ENCODE measurements around the gene RNF213.

Gene RNF213

GRCh38 chr17:80363518-80364090, 103.0 kb downstream of the RNF213 start:
- H3K4me3 ChIP-seq (ENCODE audit: low read depth, low read length): no peak overlapping the region
- no peaks in the 10 kb centered on the region for H3K4me1 ChIP-seq (ENCODE audit: control insufficient read depth, insufficient read depth, low read length)
- H3K36me3 ChIP-seq (ENCODE audit: control insufficient read depth in 2 of 2, insufficient read depth in 1 of 2, low read length in 2 of 2): peaks cover 30 to 94% of the 10 kb centered on the region in 2 experiments
- no peak overlapping the region for H3K27ac ChIP-seq (ENCODE audit: extremely low read depth, low read depth, low read length)
- CTCF ChIA-PET: interaction anchor here (0.6 to 6.1 kb wide), 8 partner anchors 27 to 548 kb away, joined by 3 to 48 read pairs (median 4); no protein-coding TSS in a partner anchor
- POLR2A ChIA-PET: no interaction called here
- H3K9me3 ChIP-seq (ENCODE audit: control insufficient read depth, insufficient read depth, low read depth, low read length): no peaks in the 10 kb centered on the region
- TF ChIP-seq, protein P1, sequence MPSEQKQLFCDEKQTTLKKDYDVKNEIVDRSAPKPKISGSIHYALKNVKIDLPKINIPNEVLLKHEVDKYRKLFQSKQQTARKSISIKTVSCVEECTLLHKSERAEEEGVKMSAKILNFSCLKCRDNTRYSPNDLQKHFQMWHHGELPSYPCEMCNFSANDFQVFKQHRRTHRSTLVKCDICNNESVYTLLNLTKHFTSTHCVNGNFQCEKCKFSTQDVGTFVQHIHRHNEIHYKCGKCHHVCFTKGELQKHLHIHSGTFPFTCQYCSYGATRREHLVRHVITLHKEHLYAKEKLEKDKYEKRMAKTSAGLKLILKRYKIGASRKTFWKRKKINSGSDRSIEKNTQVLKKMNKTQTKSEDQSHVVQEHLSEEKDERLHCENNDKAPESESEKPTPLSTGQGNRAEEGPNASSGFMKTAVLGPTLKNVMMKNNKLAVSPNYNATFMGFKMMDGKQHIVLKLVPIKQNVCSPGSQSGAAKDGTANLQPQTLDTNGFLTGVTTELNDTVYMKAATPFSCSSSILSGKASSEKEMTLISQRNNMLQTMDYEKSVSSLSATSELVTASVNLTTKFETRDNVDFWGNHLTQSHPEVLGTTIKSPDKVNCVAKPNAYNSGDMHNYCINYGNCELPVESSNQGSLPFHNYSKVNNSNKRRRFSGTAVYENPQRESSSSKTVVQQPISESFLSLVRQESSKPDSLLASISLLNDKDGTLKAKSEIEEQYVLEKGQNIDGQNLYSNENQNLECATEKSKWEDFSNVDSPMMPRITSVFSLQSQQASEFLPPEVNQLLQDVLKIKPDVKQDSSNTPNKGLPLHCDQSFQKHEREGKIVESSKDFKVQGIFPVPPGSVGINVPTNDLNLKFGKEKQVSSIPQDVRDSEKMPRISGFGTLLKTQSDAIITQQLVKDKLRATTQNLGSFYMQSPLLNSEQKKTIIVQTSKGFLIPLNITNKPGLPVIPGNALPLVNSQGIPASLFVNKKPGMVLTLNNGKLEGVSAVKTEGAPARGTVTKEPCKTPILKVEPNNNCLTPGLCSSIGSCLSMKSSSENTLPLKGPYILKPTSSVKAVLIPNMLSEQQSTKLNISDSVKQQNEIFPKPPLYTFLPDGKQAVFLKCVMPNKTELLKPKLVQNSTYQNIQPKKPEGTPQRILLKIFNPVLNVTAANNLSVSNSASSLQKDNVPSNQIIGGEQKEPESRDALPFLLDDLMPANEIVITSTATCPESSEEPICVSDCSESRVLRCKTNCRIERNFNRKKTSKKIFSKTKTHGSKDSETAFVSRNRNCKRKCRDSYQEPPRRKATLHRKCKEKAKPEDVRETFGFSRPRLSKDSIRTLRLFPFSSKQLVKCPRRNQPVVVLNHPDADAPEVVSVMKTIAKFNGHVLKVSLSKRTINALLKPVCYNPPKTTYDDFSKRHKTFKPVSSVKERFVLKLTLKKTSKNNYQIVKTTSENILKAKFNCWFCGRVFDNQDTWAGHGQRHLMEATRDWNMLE (tag by site-specific recombination; conservative IDR thresholded peaks at IDR 0.05; ENCODE audit: low read depth): no peak
- no peak for TF ChIP-seq ZNF280D (tag by site-specific recombination; IDR thresholded peaks at IDR 0.05)
- TF ChIP-seq ZNF777 (tag by site-specific recombination; IDR thresholded peaks at IDR 0.05; ENCODE audit: borderline replicate concordance): no peak
- no peak for TF ChIP-seq ZNF37A (tag by site-specific recombination; IDR thresholded peaks at IDR 0.05)
- TF ChIP-seq ZNF354C (tag by site-specific recombination; IDR thresholded peaks at IDR 0.05; ENCODE audit: borderline replicate concordance, low read depth): no peak
- no peak for TF ChIP-seq ZNF335 (tag by site-specific recombination; conservative IDR thresholded peaks at IDR 0.05)
- no peak for TF ChIP-seq RBAK (tag by site-specific recombination; IDR thresholded peaks at IDR 0.05)
- TF ChIP-seq ZBTB26 (tag by site-specific recombination; optimal IDR thresholded peaks at IDR 0.05): no peak
- no peak for TF ChIP-seq GFI1B (tag by site-specific recombination; IDR thresholded peaks at IDR 0.05)
- no peak for TF ChIP-seq SCRT2 (tag by site-specific recombination; IDR thresholded peaks at IDR 0.05)
- TF ChIP-seq, protein P2, sequence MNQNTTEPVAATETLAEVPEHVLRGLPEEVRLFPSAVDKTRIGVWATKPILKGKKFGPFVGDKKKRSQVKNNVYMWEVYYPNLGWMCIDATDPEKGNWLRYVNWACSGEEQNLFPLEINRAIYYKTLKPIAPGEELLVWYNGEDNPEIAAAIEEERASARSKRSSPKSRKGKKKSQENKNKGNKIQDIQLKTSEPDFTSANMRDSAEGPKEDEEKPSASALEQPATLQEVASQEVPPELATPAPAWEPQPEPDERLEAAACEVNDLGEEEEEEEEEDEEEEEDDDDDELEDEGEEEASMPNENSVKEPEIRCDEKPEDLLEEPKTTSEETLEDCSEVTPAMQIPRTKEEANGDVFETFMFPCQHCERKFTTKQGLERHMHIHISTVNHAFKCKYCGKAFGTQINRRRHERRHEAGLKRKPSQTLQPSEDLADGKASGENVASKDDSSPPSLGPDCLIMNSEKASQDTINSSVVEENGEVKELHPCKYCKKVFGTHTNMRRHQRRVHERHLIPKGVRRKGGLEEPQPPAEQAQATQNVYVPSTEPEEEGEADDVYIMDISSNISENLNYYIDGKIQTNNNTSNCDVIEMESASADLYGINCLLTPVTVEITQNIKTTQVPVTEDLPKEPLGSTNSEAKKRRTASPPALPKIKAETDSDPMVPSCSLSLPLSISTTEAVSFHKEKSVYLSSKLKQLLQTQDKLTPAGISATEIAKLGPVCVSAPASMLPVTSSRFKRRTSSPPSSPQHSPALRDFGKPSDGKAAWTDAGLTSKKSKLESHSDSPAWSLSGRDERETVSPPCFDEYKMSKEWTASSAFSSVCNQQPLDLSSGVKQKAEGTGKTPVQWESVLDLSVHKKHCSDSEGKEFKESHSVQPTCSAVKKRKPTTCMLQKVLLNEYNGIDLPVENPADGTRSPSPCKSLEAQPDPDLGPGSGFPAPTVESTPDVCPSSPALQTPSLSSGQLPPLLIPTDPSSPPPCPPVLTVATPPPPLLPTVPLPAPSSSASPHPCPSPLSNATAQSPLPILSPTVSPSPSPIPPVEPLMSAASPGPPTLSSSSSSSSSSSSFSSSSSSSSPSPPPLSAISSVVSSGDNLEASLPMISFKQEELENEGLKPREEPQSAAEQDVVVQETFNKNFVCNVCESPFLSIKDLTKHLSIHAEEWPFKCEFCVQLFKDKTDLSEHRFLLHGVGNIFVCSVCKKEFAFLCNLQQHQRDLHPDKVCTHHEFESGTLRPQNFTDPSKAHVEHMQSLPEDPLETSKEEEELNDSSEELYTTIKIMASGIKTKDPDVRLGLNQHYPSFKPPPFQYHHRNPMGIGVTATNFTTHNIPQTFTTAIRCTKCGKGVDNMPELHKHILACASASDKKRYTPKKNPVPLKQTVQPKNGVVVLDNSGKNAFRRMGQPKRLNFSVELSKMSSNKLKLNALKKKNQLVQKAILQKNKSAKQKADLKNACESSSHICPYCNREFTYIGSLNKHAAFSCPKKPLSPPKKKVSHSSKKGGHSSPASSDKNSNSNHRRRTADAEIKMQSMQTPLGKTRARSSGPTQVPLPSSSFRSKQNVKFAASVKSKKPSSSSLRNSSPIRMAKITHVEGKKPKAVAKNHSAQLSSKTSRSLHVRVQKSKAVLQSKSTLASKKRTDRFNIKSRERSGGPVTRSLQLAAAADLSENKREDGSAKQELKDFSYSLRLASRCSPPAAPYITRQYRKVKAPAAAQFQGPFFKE (tag by site-specific recombination; IDR thresholded peaks at IDR 0.05; ENCODE audit: borderline replicate concordance): no peak

Data from HEK293 (cell line).